Karpas-422 (cell line): ENCODE measurements around the gene FRAS1. TPM values are rescaled to one million over a fixed set of nuclear protein-coding genes. Genes with fewer than 3 reads are reported as not detected.

Experiments
- DNase-seq: peaks from one replicate; pipeline ENCODE4 v3.0.0-alpha.2; 2015
- H2AFZ ChIP-seq: fragments of 200-600 bp; sonication (generic); 2 replicates; pipeline ENCODE4 v1.6.1; 2014; ENCODE audit warnings: antibody characterized with exemption, low read length, mixed read lengths
- H3K27ac ChIP-seq: fragments of 200-600 bp; sonication (generic); 2 replicates; pipeline ENCODE4 v1.5.1; 2014; ENCODE audit warnings: mild to moderate bottlenecking, low read length, moderate library complexity
- H3K27me3 ChIP-seq: fragments of 200-600 bp; sonication (generic); 2 replicates; pipeline ENCODE4 v1.6.1; 2014; ENCODE audit warnings: low read length, mixed read lengths
- H3K36me3 ChIP-seq: fragments of 200-600 bp; sonication (generic); 2 replicates; pipeline ENCODE4 v1.6.1; 2014; ENCODE audit warnings: low read length, mixed read lengths; ENCODE audit not compliant: insufficient read depth
- H3K4me1 ChIP-seq: fragments of 200-600 bp; sonication (generic); 2 replicates; pipeline ENCODE4 v1.6.1; 2014; ENCODE audit warnings: mild to moderate bottlenecking, low read length, mixed read lengths
- H3K4me2 ChIP-seq: fragments of 200-600 bp; sonication (generic); 2 replicates; pipeline ENCODE4 v1.6.1; 2014; ENCODE audit warnings: low read length, low read depth, mild to moderate bottlenecking; ENCODE audit not compliant: poor library complexity, severe bottlenecking
- H3K4me3 ChIP-seq: fragments of 200-600 bp; sonication (generic); 2 replicates; pipeline ENCODE4 v1.5.1; 2014; ENCODE audit warnings: mild to moderate bottlenecking, antibody characterized with exemption, low read length, mixed read lengths
- H3K79me2 ChIP-seq: fragments of 200-600 bp; sonication (generic); 2 replicates; pipeline ENCODE4 v1.6.1; 2014; ENCODE audit warnings: mild to moderate bottlenecking, low read length, mixed read lengths
- H3K9ac ChIP-seq: fragments of 200-600 bp; sonication (generic); 2 replicates; pipeline ENCODE4 v1.6.0; 2014; ENCODE audit warnings: low read length
- H3K9me2 ChIP-seq: fragments of 200-600 bp; sonication (generic), shearing (Covaris generic); replicated peaks from 2 replicates; pipeline ENCODE4 v1.6.0; 2014; ENCODE audit warnings: mild to moderate bottlenecking, low read length, moderate library complexity; ENCODE audit not compliant: insufficient read depth
- H3K9me3 ChIP-seq: fragments of 300-700, 200-600 bp; sonication (generic); 2 replicates; pipeline ENCODE4 v1.6.1; 2014; ENCODE audit warnings: low read length, mixed read lengths
- H4K20me1 ChIP-seq: fragments of 200-600 bp; sonication (generic); 2 replicates; pipeline ENCODE4 v1.6.1; 2014; ENCODE audit warnings: mild to moderate bottlenecking, antibody characterized with exemption, low read length, low read depth; ENCODE audit not compliant: insufficient read depth
- total RNA-seq: library from RNA; depleted of rRNA; stranded (reverse); fragments of >200 nt; shearing (Covaris generic); gene quantifications from 2 replicates; pipeline ENCODE4 v1.2.3, GENCODE V29; 2014; ENCODE audit warnings: low replicate concordance

Gene FRAS1
- total RNA-seq, 1 experiment from 2014 or later = not detected

DNA sequence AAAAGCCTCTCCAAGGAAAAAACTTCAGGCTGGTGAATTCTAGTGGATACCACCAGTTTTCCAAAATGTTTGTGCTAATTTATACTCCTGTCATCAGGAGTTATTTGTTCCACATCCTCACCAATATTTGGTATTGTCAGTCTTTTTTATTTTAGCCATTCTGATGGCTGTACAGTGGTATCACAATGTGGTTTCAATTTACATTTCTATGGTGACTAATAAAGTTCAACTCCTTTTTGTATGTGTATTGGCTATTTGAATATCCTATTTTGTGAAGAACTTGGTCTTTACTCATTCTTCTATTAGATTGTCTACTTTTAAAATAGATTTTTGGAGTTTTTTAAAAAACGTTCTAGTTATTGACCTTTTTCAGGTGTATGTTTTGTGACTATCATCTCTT lies 33.0 kb upstream of the FRAS1 start:
- DNase-seq = no peak
- Histone ChIP-seq H3K27me3 (no peaks in the 10 kb centered on the region), H3K4me1 (no peaks in the 10 kb centered on the region)

DNA sequence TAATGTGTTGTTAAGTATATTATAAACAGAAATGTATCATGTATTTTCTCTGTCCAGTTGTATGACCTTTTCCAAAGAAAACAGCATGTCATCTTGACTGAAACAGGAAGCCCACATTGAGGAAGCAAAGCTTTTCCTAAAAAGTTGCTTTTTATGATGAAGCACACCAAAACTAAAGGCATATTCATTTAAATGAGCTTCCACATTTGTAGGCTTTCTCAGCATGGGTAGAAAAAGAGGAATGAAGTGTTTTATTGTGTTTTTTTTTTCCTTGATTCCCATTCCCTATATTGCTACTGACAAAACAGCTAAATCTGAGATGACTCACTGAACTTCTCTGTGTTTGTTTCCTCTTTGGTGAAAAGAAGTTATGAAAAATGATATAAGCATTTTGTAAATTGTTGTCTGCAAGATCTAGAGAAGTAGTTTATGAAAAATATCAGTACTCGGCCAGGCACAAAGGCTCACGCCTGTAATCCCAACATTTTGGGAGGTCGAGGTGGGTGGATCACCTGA lies 32.5 kb upstream of the FRAS1 start:
- no peak for DNase-seq
- Histone ChIP-seq H3K4me2 (no peak overlapping the region), H3K36me3 (no peaks in the 10 kb centered on the region), H3K27me3 (no peaks in the 10 kb centered on the region), H3K9ac (no peak overlapping the region), H3K27ac (no peak overlapping the region), H3K9me3 (no peaks in the 10 kb centered on the region), H3K4me1 (no peaks in the 10 kb centered on the region), H2AFZ (no peak overlapping the region), H3K79me2 (no peaks in the 10 kb centered on the region), H4K20me1 (no peaks in the 10 kb centered on the region), H3K4me3 (no peak overlapping the region), H3K9me2 (no peaks in the 10 kb centered on the region)

More for the DNA sequence above, 33.0 kb upstream of the FRAS1 start:
- Histone ChIP-seq H3K9me2 (no peaks in the 10 kb centered on the region), H2AFZ (no peak overlapping the region), H3K79me2 (no peaks in the 10 kb centered on the region), H4K20me1 (no peaks in the 10 kb centered on the region), H3K4me3 (no peak overlapping the region), H3K27ac (no peak overlapping the region), H3K4me2 (no peak overlapping the region), H3K9me3 (no peaks in the 10 kb centered on the region), H3K36me3 (no peaks in the 10 kb centered on the region), H3K9ac (no peak overlapping the region)

DNA sequence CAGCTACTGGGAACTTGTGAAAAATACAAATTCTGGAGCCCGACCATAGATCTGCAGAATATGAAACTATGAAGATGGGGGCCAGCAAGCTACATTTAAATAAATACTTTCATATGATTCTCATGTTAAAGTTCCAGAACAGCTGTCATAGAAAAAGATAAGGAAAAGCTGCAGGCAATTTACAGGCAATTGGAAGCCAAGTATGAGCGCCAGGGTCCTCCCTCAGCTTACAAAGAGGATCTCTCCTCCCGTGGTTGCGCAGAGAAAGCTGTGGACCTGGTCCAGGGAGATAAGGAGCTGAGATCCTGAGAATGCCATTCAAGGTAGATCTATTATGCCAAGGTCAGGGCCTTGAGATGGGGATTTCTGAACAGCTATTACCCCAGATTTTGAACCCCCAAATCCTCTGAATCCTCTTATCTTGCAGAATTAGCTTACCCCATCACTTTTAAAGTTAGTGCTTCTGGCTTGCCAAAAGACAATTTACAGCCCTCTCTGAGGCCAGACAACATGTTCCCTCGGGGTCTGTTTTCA lies 25.6 kb upstream of the FRAS1 start:
- H3K9me2 ChIP-seq = no peaks in the 10 kb centered on the region
- no peak overlapping the region for H2AFZ ChIP-seq
- H3K4me1 ChIP-seq = no peaks in the 10 kb centered on the region
- no peaks in the 10 kb centered on the region for H4K20me1 ChIP-seq
- H3K36me3 ChIP-seq = no peaks in the 10 kb centered on the region
- no peak overlapping the region for H3K4me3 ChIP-seq
- H3K4me2 ChIP-seq = no peak overlapping the region
- H3K9me3 ChIP-seq = no peaks in the 10 kb centered on the region
- H3K27ac ChIP-seq = no peak overlapping the region
- no peak overlapping the region for H3K9ac ChIP-seq
- DNase-seq = no peak
- no peaks in the 10 kb centered on the region for H3K79me2 ChIP-seq
- H3K27me3 ChIP-seq = no peaks in the 10 kb centered on the region

DNA sequence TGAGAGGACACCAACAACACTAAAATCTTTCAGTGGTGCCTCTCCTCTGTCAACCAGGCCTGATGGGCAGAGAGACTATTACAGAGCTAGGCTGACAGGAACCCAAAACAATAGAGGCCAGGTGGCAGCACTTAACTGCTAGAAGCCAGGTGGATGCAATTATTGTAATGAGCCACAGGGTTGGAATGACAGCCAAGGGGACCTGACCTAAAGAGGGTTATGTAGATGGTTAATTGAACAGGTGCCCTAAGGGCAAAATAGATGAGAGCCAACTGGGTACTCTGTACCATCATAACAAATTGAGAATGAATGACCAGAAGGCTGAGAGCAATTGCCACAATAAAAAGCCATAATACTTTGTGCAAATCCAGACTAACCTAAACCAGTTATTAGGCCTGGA lies 24.7 kb upstream of the FRAS1 start:
- H3K79me2 ChIP-seq = no peaks in the 10 kb centered on the region

DNA sequence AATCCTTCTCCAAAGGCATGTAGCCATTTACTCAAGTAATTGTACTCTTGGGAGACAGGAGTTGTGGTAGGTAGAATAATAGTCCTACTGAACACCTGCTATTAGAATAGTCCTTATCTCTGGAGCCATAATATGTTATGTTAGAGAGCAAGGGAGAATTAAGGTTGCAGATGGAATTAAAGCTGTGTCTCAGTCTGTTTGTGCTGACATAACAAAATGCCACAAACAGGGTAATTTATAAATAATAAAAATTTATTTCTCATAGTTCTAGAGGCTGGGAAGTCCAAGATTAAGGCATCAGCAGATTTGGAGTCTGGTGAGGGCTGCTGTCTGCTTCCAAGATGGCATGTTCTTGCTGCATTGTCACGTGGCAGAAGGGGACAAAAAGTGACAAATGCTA lies 24.2 kb upstream of the FRAS1 start:
- no peaks in the 10 kb centered on the region for H3K79me2 ChIP-seq
- H3K4me3 ChIP-seq = no peak overlapping the region
- no peak for DNase-seq

More for the DNA sequence above, 24.7 kb upstream of the FRAS1 start:
- Histone ChIP-seq H3K4me3 (no peak overlapping the region), H3K9me2 (no peaks in the 10 kb centered on the region), H3K36me3 (no peaks in the 10 kb centered on the region), H3K9ac (no peak overlapping the region), H3K4me2 (no peak overlapping the region), H4K20me1 (no peaks in the 10 kb centered on the region), H3K27me3 (no peaks in the 10 kb centered on the region), H3K9me3 (no peaks in the 10 kb centered on the region), H2AFZ (no peak overlapping the region), H3K4me1 (no peaks in the 10 kb centered on the region), H3K27ac (no peak overlapping the region)
- no peak for DNase-seq

DNA sequence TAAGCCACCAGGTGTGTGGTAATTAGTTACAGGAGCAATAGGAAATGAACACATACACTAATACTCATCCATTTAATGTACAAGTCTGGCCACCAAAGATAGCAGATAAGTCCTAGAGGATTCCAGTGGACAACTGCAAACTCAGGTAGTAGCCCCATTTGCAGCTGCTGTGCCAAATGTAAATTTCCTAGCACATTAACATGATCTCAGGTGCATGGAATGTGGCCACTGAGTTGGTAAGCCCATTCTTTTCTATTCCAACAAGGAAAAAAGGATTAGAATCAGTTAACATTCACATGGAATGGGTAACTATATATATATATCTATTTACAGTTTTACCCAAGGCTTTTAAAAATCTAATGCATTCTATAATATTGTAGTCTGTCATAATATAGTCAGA lies 23.3 kb upstream of the FRAS1 start:
- no peak overlapping the region for H3K27ac ChIP-seq
- no peak overlapping the region for H2AFZ ChIP-seq

More for the DNA sequence above, 24.2 kb upstream of the FRAS1 start:
- Histone ChIP-seq H3K4me2 (no peak overlapping the region), H3K9me2 (no peaks in the 10 kb centered on the region), H3K27me3 (no peaks in the 10 kb centered on the region), H3K27ac (no peak overlapping the region), H3K9me3 (no peaks in the 10 kb centered on the region), H3K36me3 (no peaks in the 10 kb centered on the region), H4K20me1 (no peaks in the 10 kb centered on the region), H3K4me1 (no peaks in the 10 kb centered on the region), H3K9ac (no peak overlapping the region), H2AFZ (no peak overlapping the region)

DNA sequence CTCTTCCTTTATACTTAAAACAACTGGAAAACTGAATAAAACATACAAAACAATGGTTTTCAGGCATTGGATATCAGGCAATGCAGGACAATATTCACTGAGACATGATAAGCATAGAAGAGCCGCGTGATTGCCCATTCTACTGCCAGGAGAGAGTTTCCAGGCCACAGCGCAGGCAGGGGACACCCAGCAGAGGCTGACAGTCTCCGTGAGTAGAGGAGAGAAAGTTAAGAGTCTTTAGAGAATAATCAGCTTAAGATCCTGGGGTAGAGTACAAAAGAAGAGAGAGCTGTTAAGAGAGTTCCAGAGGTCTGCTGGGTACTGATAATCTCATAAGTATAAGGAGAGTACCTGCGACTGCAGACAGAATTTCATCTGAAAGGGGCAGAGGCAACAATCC lies 18.4 kb upstream of the FRAS1 start:
- Histone ChIP-seq H3K36me3 (no peaks in the 10 kb centered on the region), H2AFZ (no peak overlapping the region), H3K27me3 (no peaks in the 10 kb centered on the region), H3K4me3 (no peak overlapping the region), H3K4me1 (no peaks in the 10 kb centered on the region), H3K9ac (no peak overlapping the region), H3K9me2 (no peaks in the 10 kb centered on the region), H3K4me2 (no peak overlapping the region), H4K20me1 (no peaks in the 10 kb centered on the region), H3K79me2 (no peaks in the 10 kb centered on the region), H3K9me3 (no peaks in the 10 kb centered on the region), H3K27ac (no peak overlapping the region)
- DNase-seq = no peak

More for the DNA sequence above, 23.3 kb upstream of the FRAS1 start:
- Histone ChIP-seq H3K4me1 (no peaks in the 10 kb centered on the region), H3K27me3 (no peaks in the 10 kb centered on the region), H3K4me2 (no peak overlapping the region), H3K9me2 (no peaks in the 10 kb centered on the region), H3K9ac (no peak overlapping the region), H3K79me2 (no peaks in the 10 kb centered on the region), H3K36me3 (no peaks in the 10 kb centered on the region), H3K9me3 (no peaks in the 10 kb centered on the region), H3K4me3 (no peak overlapping the region), H4K20me1 (no peaks in the 10 kb centered on the region)
- no peak for DNase-seq

DNA sequence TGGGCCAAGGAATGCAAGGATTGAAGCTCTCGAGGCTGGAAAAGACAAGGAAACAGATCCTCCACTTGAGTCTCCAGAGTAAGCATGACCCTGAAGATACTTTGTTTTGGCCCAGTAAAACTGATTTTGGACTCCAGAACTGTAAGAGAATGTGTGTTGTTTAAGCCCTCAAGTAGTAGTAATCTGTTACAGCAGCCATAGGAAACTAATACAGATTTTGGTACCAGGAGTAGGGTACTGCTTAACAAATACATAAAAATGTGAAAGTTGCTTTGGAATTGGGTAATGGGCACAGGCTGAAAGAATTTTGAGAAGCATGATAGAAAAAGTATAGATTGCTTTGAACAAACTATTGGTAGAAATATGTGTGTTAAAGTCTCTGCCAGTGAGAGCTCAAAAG lies 17.4 kb upstream of the FRAS1 start:
- Histone ChIP-seq H4K20me1 (no peaks in the 10 kb centered on the region), H3K9me3 (no peaks in the 10 kb centered on the region), H3K27me3 (no peaks in the 10 kb centered on the region), H3K36me3 (no peaks in the 10 kb centered on the region), H3K4me1 (no peaks in the 10 kb centered on the region), H3K9ac (no peak overlapping the region), H3K9me2 (no peaks in the 10 kb centered on the region), H3K27ac (no peak overlapping the region), H3K4me3 (no peak overlapping the region), H3K79me2 (no peaks in the 10 kb centered on the region), H3K4me2 (no peak overlapping the region), H2AFZ (no peak overlapping the region)
- DNase-seq = no peak
